Medulla oblongata (tissue), 1 donor: ENCODE results near the gene TTLL9.

ENCODE experiments used
- DNase-seq: peaks from one replicate; pipeline ENCODE4 v3.0.0-alpha.2; 2015; ENCODE audit errors: extremely low spot score

Gene TTLL9

GRCh38 chr20:31977080-31977479, 106.6 kb downstream of the TTLL9 start:
- DNase-seq: no peak

- no peak for DNase-seq
These were observed 109.4 kb downstream of the TTLL9 start for GRCh38 chr20:31979713-31980426.

- no peak for DNase-seq
These were observed 111.3 kb downstream of the TTLL9 start for GRCh38 chr20:31981784-31982183.

- DNase-seq: no peak
These were observed 114.6 kb downstream of the TTLL9 start for GRCh38 chr20:31984981-31985471.

- no peak for DNase-seq
These were observed 117.3 kb downstream of the TTLL9 start for GRCh38 chr20:31987744-31988143.

GRCh38 chr20:31988430-31989015, 118.1 kb downstream of the TTLL9 start:
- DNase-seq: no peak

GRCh38 chr20:31989030-31989645, 118.7 kb downstream of the TTLL9 start:
- no peak for DNase-seq

GRCh38 chr20:31990641-31991338, 120.4 kb downstream of the TTLL9 start:
- peak; percentile 12 for DNase-seq

GRCh38 chr20:31991339-31991705, 120.9 kb downstream of the TTLL9 start:
- peak; percentile 7 for DNase-seq

GRCh38 chr20:31992086-31992485, 121.7 kb downstream of the TTLL9 start:
- DNase-seq: no peak
